Activated CD8-positive, alpha-beta memory T cell treated with anti-CD3 and anti-CD28 coated beads, Interleukin-2, amount 10 ng/mL, durations not matched to agents 7 days and 5 days (primary cell): ENCODE measurements around the gene TMEM150B. TPM values are rescaled to one million over a fixed set of nuclear protein-coding genes. Genes with fewer than 3 reads are reported as not detected.

ENCODE experiments used
- ATAC-seq: fragments of 150-1000 bp; cut with Tn5 transposase; one replicate; pipeline ENCODE4 v1.10.0; 2021; ENCODE audit warnings: moderate library complexity
- CTCF ChIA-PET: fragments of 350-600 bp; sonication (Branson Sonifier 250); formaldehyde crosslinking; loops from one replicate; lab custom pipeline; 2021; ENCODE audit warnings: antibody characterized with exemption; lab: Charles Lee
- DNase-seq: peaks from one replicate; pipeline ENCODE4 v3.0.0-alpha.2; 2020
- H3K27ac Mint-ChIP-seq: one replicate; pipeline ENCODE4 v1.8.0; 2021; ENCODE audit warnings: mild to moderate bottlenecking, mixed read lengths
- H3K27me3 Mint-ChIP-seq: one replicate; pipeline ENCODE4 v1.8.0; 2021; ENCODE audit warnings: mixed read lengths
- H3K36me3 Mint-ChIP-seq: one replicate; pipeline ENCODE4 v1.8.0; 2021; ENCODE audit warnings: mild to moderate bottlenecking, mixed read lengths
- H3K4me1 Mint-ChIP-seq: one replicate; pipeline ENCODE4 v1.8.0; 2021; ENCODE audit warnings: mixed read lengths
- H3K4me3 Mint-ChIP-seq: one replicate; pipeline ENCODE4 v1.8.0; 2021; ENCODE audit warnings: mild to moderate bottlenecking, moderate library complexity, mixed read lengths
- H3K9me3 Mint-ChIP-seq: one replicate; pipeline ENCODE4 v1.8.0; 2022; ENCODE audit warnings: low read depth, mixed read lengths
- total RNA-seq, 2 experiments: library from RNA; stranded (reverse); gene quantifications; one replicate each; pipeline ENCODE4 v1.2.3, GENCODE V29; 2021

The TMEM150B gene
- total RNA-seq, result 1 to 10 TPM; 1.2 to 2.4 TPM

- DNase-seq, result no peak
- Mint-ChIP-seq H3K4me1 (peaks cover 21% of the 10 kb centered on the region), H3K27me3 (peaks cover 9% of the 10 kb centered on the region), H3K9me3 (no peaks in the 10 kb centered on the region), H3K4me3 (peak within 1 kb of the TSS; percentile 44), H3K36me3 (no peaks in the 10 kb centered on the region), H3K27ac (peak within 1 kb of the TSS; percentile 65)
- ATAC-seq, result peak; percentile 52
- CTCF ChIA-PET, result interaction anchor here (2.5 kb wide), 1 partner anchor 23 kb away, joined by 9 read pairs; no protein-coding TSS in a partner anchor
Observed at GRCh38 chr19:55325172-55325571, at the start of gene TMEM150B. Gene TMEM150B (minus strand): TSS chr19:55325341. CDS start chr19:55321036, 4,305 bp downstream.

GRCh38 chr19:55373993-55374757, 49.0 kb upstream of the TMEM150B start:
- no peaks in the 10 kb centered on the region for H3K36me3 Mint-ChIP-seq
- no peak for DNase-seq
- no peak overlapping the region for H3K27ac Mint-ChIP-seq
- CTCF ChIA-PET, result no interaction called here
- no peaks in the 10 kb centered on the region for H3K9me3 Mint-ChIP-seq
- H3K27me3 Mint-ChIP-seq, result peaks cover 33% of the 10 kb centered on the region
- ATAC-seq, result no peak
- H3K4me1 Mint-ChIP-seq, result peaks cover 6% of the 10 kb centered on the region
- no peak overlapping the region for H3K4me3 Mint-ChIP-seq

- ATAC-seq, result no peak
- Mint-ChIP-seq H3K36me3 (no peaks in the 10 kb centered on the region), H3K27me3 (peaks cover 39% of the 10 kb centered on the region), H3K4me1 (peaks cover 6% of the 10 kb centered on the region), H3K27ac (no peak overlapping the region), H3K9me3 (no peaks in the 10 kb centered on the region), H3K4me3 (no peak overlapping the region)
- DNase-seq, result no peak
- CTCF ChIA-PET, result no interaction called here
Observed at GRCh38 chr19:55373306-55373992, 48.3 kb upstream of the TMEM150B start.

GRCh38 chr19:55372316-55373081, 47.4 kb upstream of the TMEM150B start:
- Mint-ChIP-seq H3K4me3 (no peak overlapping the region), H3K27ac (no peak overlapping the region), H3K27me3 (peaks cover 44% of the 10 kb centered on the region), H3K36me3 (no peaks in the 10 kb centered on the region), H3K4me1 (peaks cover 6% of the 10 kb centered on the region), H3K9me3 (no peaks in the 10 kb centered on the region)
- CTCF ChIA-PET, result interaction anchor here (1.3 kb wide), 1 partner anchor 95 kb away, joined by 3 read pairs; no protein-coding TSS in a partner anchor
- DNase-seq, result peak; percentile 51
- ATAC-seq, result peak; percentile 16

- Mint-ChIP-seq H3K4me3 (no peak within 1 kb of the TSS), H3K4me1 (peaks cover 6% of the 10 kb centered on the region), H3K27me3 (peaks cover 48% of the 10 kb centered on the region), H3K36me3 (no peaks in the 10 kb centered on the region), H3K27ac (no peak within 1 kb of the TSS), H3K9me3 (no peaks in the 10 kb centered on the region)
- CTCF ChIA-PET, result interaction anchor here (1.6 kb wide), 1 partner anchor 68 kb away, joined by 5 read pairs; no protein-coding TSS in a partner anchor
- ATAC-seq (no peak), DNase-seq (no peak)
Observed at GRCh38 chr19:55370305-55370988, 45.3 kb upstream of the TMEM150B start, which contains the start of gene IL11. Gene IL11 (minus strand): TSS chr19:55370463. CDS start chr19:55370310, 153 bp downstream.

GRCh38 chr19:55369653-55370304, 44.6 kb upstream of the TMEM150B start:
- no peaks in the 10 kb centered on the region for H3K9me3 Mint-ChIP-seq
- no peak overlapping the region for H3K4me3 Mint-ChIP-seq

GRCh38 chr19:55368701-55369563, 43.8 kb upstream of the TMEM150B start:
- H3K27me3 Mint-ChIP-seq, result peaks cover 47% of the 10 kb centered on the region
- ATAC-seq (peak; percentile 57), DNase-seq (no peak)
- no peak overlapping the region for H3K27ac Mint-ChIP-seq
- CTCF ChIA-PET, result interaction anchor here (0.8 to 1.5 kb wide), 4 partner anchors 15 to 68 kb away, joined by 3 to 5 read pairs (median 4); partner anchors contain the start of gene TMEM238
- no peak overlapping the region for H3K4me3 Mint-ChIP-seq
- H3K4me1 Mint-ChIP-seq, result peaks cover 6% of the 10 kb centered on the region
- no peaks in the 10 kb centered on the region for H3K36me3 Mint-ChIP-seq
- H3K9me3 Mint-ChIP-seq, result no peaks in the 10 kb centered on the region

More at GRCh38 chr19:55369653-55370304, 44.6 kb upstream of the TMEM150B start:
- H3K27ac Mint-ChIP-seq, result no peak overlapping the region
- DNase-seq, result no peak
- ATAC-seq, result peak; percentile 52
- peaks cover 6% of the 10 kb centered on the region for H3K4me1 Mint-ChIP-seq
- no peaks in the 10 kb centered on the region for H3K36me3 Mint-ChIP-seq
- CTCF ChIA-PET, result interaction anchor here (1.2 kb wide), 1 partner anchor 48 kb away, joined by 3 read pairs; no protein-coding TSS in a partner anchor
- peaks cover 48% of the 10 kb centered on the region for H3K27me3 Mint-ChIP-seq

- no peak overlapping the region for H3K27ac Mint-ChIP-seq
- peaks cover 2% of the 10 kb centered on the region for H3K4me1 Mint-ChIP-seq
- DNase-seq (no peak), ATAC-seq (no peak)
- peaks cover 43% of the 10 kb centered on the region for H3K27me3 Mint-ChIP-seq
- H3K9me3 Mint-ChIP-seq, result no peaks in the 10 kb centered on the region
- CTCF ChIA-PET, result interaction anchor here (1.4 to 1.5 kb wide), 2 partner anchors 16 to 67 kb away, joined by 3 to 5 read pairs; partner anchors contain the start of gene TMEM238
- H3K4me3 Mint-ChIP-seq, result no peak overlapping the region
- no peaks in the 10 kb centered on the region for H3K36me3 Mint-ChIP-seq
Observed at GRCh38 chr19:55368106-55368505, 43.0 kb upstream of the TMEM150B start.

- CTCF ChIA-PET, result interaction anchor here (1.3 kb wide), 1 partner anchor 65 kb away, joined by 4 read pairs; no protein-coding TSS in a partner anchor
- no peak for DNase-seq
- H3K4me1 Mint-ChIP-seq, result peaks cover 2% of the 10 kb centered on the region
- H3K9me3 Mint-ChIP-seq, result no peaks in the 10 kb centered on the region
- ATAC-seq, result no peak
- peaks cover 35% of the 10 kb centered on the region for H3K27me3 Mint-ChIP-seq
- no peak overlapping the region for H3K27ac Mint-ChIP-seq
- no peaks in the 10 kb centered on the region for H3K36me3 Mint-ChIP-seq
- H3K4me3 Mint-ChIP-seq, result no peak overlapping the region
Observed at GRCh38 chr19:55366790-55367189, 41.6 kb upstream of the TMEM150B start.

- Mint-ChIP-seq H3K36me3 (no peaks in the 10 kb centered on the region), H3K4me1 (peaks cover 2% of the 10 kb centered on the region), H3K27ac (no peak overlapping the region), H3K9me3 (no peaks in the 10 kb centered on the region), H3K27me3 (peaks cover 27% of the 10 kb centered on the region), H3K4me3 (no peak overlapping the region)
- no peak for DNase-seq
- CTCF ChIA-PET, result interaction anchor here (1.3 kb wide), 1 partner anchor 64 kb away, joined by 4 read pairs; no protein-coding TSS in a partner anchor
- ATAC-seq, result no peak
Observed at GRCh38 chr19:55365964-55366363, 40.8 kb upstream of the TMEM150B start.

- ATAC-seq, result no peak
- H3K4me1 Mint-ChIP-seq, result peaks cover 2% of the 10 kb centered on the region
- no peaks in the 10 kb centered on the region for H3K9me3 Mint-ChIP-seq
- peaks cover 21% of the 10 kb centered on the region for H3K27me3 Mint-ChIP-seq
- no peak for DNase-seq
- H3K36me3 Mint-ChIP-seq, result no peaks in the 10 kb centered on the region
- H3K27ac Mint-ChIP-seq, result no peak overlapping the region
- CTCF ChIA-PET, result no interaction called here
- no peak overlapping the region for H3K4me3 Mint-ChIP-seq
Observed at GRCh38 chr19:55365245-55365644, 40.1 kb upstream of the TMEM150B start.
